LHCN-M2 (cell line): ENCODE results near the gene MOCS1. TPM values are rescaled to one million over a fixed set of nuclear protein-coding genes. Genes with fewer than 3 reads are reported as not detected.

Source experiments
- DNase-seq: peaks from one replicate; pipeline ENCODE4 v3.0.0-alpha.2; 2012; ENCODE audit warnings: low read depth
- total RNA-seq: library from RNA; depleted of rRNA; stranded (reverse); fragments of >200 nt; gene quantifications from 2 replicates; pipeline ENCODE4 v1.2.3, GENCODE V29; 2014

Gene MOCS1
- total RNA-seq, 1 experiment from 2014 or later, result 13.9 TPM

DNA sequence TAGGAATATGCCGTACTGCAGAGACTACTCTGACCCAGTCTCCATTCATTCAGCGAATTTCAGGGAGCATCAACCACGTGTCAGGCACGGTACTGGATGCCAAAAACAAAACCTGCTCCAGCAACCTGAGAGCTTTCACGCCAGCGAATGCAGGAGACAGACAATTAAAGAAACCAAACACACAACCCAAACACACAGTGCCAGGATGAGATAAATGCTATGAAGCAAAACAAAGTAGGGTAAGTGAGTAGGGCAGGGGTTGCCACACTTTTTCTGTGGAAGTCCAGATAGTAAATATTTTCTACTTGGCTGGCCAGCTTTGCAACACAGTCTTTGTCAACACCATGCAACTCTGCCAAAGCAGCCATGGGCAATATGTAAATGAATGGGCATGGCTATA is 10.0 kb downstream of the MOCS1 start:
- no peak for DNase-seq

DNA sequence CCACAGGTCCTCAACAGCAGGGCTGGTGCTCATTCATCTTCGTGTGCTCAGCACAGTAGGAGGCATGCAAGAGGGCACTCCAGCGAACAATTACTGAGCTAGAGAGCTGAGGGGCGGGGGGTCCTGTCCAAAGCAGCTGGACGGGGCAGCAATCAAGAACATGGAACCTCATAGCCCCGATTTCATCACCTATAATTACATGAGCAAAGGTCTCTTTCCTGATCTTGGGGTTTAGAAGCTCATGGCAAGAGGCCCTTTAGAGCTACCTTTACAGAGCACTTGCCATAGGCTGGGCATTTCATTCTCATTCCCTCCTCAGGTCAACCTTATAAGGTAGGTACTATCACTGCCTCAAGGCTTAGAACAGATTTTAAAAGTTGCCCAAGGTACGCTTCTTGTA is 10.4 kb downstream of the MOCS1 start:
- no peak for DNase-seq

DNA sequence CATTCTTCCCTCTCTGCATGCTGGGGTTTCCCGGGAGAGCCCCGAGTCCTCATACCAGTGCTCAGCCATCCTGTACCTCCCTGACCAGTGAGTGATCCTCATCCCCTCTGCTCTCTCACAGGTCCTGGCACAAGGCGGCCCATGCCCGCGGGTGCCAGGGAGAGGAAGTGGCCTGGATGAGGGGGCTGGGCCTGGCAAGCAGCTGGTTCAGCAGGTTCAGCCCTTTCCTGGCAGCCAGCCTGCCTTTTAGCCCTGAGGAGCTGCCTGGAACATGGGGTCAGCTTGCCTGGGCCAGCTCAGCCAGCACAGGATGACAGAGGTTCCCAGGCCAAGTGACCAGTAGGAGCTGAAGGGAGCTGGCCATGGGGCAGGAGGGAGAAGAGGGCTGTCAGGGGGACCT is 10.9 kb downstream of the MOCS1 start:
- peak; percentile 52 for DNase-seq

DNA sequence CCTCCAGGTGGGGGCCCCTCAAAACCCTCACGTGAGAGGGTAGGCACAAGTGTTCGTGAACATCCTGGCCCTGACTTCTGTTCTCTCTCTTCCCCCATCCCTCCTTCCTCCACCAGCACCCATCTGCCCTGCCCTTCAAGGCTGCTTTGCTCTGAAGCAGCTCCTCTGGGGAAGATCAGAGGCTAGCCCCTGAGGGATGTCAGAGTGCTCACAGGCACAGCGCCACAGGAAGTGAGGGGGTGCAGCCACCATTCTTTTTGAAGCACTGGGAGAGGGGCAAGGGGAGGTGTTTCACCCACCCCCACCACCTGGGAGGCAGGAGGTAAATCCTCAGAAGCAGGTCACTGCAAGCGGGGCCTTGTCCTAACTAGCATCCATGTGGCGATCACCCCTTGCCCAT is 11.4 kb downstream of the MOCS1 start:
- no peak for DNase-seq

DNA sequence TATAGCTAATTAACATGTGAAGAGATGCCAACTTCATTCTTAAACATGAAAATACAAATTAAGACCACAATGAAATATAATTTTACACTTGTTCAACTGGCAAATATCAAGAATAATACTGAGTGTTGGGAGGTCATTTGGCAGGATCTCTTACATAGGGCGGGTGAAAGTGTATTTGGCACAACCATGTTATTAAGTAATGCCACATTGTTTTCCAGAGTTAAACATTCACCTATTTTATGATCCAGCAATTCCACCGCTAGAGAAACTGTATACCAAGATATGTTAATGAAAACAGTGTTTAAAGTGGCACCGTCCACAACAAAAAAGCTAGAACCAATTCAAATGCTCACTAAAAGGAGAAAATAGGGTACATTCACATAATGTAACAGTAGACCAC is 14.1 kb downstream of the MOCS1 start:
- no peak for DNase-seq

DNA sequence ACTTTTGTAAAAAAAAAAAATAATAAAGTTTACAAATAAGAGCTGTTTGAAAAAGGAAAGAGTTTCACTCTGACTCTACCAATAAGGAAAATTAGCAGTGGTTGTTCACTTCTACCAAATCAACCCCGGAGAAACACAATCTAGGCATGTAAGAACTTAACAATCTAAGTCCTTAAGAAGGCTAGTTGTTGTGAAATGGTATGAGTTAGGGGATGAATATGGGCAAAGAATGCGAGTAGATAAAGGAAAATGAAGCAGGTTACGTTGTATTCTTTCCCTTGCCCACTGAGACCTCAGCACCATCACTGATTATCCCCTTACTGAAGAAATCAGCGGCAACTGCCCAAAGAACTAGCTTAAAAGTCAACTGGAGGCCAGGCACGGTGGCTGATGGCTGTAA is 15.4 kb downstream of the MOCS1 start:
- DNase-seq, result no peak

DNA sequence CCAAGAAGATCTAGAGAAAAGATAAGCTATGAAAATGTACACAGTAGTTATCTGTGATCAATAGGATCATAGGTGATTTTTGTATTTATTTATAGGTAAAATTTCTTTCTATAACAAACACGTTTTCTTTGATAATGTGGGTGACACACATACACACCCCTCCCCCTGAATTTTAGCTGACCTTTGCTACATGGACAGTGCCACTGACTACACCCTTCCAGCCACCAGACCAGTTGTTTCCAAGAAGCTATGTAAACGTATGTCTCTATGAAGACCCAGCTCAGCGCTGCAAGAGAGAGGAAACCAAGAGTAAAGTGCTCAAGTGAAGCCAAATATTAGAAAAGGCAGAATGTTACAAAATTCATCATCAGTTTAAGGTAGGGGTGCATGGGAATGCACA is 16.3 kb downstream of the MOCS1 start:
- DNase-seq, result no peak

DNA sequence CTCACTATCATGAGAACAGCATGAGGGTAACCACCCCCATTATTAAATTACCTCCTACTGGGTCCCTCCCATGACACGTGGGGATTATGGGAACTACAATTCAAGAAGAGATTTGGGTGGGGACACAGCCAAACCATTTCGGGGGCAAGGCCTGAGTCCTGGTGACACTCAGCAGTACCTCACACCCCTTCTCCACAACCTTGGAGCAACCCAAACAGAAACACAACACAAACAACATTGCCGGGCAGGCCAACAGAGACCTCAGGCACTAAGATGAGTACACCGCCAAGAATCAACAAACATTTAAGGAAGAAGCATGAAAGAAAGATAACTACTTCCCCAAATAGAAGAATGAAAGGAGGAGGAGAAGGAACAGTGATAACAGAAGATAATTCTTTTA is 16.9 kb downstream of the MOCS1 start:
- DNase-seq, result no peak

DNA sequence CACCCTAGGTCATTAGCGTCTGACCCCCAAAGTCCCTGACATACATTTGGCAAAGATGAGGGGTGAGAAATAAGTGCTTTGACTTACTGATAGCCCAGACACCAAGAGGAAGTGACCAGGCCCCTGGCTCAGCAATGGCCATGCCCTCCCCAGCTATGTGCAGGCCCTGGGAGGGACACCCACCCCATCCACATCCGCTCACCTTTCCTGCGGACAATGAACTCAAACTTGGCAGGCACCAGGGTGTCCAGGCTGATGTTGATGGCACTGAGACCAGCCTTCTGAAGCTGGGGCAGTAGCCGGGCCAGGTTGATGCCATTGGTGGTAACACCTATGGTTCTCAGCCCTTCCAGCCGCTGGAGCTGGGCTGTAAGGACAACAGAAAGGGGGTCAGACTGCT is 18.4 kb downstream of the MOCS1 start:
- no peak for DNase-seq

DNA sequence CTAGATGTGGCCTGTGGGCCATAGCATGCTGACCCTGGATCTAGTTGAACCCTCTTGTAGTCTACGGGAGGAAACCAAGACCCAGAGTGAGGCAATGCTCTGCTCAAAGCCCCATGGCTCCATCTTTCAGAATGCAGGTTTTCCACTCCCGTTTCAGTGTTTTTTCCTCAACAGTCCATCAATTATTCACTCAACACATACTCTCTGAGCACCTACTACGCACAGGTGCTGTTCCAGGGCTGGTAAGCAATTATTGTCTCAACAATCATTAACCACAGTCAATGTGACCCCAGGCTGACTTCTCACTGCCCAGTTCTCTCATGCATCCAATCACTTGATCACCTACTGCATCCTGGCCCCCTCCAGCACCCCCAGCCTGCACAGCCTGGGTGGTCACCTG is 20.0 kb downstream of the MOCS1 start:
- no peak for DNase-seq

DNA sequence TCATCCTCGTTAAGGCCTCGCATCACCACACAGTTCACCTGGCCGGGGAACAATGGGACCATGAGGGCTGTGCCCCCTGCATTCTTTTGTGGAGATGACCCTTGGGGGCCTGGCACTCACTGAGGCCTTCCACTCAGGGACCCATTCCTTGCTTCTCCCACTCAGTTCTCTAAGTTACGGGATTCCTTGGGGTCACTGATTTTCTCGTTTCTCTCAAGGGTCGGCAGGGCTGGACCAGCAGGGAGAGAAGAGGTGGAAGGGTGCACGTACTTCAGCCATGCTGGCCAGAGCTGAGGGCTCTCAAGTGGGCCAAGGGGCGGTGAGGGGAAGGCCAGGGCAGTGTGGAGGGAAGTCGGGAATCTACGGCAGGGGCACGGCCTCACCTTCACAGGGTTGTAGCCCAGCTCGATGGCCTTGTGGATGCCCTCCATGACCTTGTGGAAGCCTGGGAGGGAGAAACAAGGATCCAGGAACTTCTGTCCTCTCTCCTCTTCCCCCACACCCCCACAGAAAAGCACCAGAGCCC is 20.8 kb downstream of the MOCS1 start:
- DNase-seq, result no peak

DNA sequence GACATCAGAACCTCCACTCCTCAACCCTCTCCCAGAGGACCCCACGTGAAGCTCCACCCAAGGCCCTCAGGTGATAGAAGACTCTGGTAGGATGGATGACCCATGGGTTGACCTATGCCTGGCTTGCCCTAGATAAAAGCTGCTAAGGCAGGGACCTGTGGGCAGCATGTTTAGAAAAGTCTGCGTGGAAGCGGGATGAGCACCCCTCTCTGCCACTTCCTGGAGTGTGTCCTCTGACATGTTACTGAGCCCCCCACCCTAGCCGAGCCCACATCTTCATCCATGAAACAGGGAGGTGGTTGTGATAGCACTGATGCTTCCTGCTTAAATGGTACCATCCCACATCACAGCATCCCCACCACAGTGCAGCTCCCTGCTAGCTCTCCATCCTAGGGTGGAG is 21.8 kb downstream of the MOCS1 start:
- DNase-seq, result no peak

DNA sequence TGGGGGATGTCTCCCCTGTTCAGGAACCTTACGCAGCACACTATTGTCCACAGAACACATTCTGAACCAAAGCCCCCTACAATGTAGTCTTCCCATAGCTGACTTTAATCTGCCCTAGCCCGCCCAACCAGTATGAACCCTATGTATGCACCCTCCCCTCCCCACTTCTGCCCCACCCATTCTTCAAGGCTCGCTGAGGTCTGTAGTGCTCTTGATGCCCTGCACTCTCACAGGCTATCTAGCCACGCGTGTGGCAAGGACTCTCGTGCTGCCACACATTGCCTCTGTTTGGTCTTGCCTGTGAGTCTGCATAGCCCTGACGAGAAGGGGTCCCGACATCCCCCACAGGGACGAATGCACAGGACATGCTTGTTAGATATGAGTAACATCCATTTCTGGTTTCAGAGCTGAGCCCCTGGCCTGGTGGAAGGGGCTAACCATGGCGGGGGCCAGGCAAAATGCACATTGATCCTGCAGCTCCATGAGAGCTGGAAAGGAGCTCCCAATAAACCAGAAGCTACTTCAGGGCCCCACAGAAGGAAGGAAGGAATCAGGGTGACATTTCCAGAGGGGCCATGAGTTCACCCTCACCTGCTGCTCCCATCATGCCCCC is 22.6 kb downstream of the MOCS1 start:
- DNase-seq, result no peak

DNA sequence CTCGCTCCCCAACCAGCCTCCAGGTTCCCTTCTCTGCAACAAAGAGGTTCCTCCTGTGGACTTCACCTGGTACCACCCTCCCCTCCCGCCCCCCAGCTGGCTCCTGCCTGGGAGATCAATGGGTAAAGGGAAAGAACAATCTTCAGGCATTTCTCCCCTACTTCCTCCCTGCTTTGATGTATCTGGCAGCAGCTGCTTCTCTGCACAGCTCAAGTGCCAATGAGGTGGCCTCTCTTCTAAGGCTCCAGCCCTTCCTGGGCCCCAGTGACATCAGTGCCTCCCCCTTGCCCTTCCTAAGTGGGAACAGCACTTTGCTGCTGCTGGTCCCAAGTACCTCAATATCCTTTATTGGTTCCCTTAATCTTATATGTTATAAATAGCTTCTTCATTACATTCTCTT is 23.5 kb downstream of the MOCS1 start:
- DNase-seq, result no peak

DNA sequence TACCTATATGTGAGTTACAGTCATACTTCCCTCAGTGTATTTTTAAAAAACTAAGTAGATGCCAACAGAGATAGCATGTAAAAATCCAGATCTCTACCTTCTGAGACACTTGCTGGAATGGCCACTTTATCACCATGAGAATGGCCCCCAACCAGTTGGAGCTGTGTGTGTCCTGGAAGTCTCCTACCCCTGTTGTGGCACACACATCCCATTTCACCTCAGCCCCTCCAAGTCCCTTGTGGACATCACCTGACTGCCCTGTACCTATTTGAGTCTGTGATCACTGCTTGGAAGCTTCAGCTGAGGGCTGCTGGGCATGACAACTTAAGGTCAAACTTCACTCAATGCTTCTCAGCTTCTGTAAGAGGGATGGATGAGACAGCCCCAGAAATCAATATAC is 24.1 kb downstream of the MOCS1 start:
- no peak for DNase-seq

DNA sequence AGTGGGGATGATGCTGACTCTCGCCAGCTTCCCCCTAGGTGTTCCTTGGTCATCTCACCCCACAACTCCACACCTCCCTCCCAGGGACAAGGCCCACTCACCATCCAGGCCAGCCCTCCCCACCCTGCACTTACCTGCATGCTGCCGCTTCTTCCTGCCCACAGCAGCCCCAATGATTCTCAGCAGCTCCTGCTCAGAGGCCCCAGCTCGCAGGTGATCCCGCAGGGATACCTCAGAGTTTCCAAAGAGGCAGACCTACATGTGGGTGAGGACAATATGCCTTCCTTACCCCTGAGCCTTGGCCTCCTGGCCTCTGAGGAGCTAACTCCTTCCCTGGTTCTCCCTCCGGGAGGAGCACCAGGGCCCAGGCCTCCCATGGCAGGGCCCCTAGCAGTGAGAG is 24.6 kb downstream of the MOCS1 start:
- no peak for DNase-seq

DNA sequence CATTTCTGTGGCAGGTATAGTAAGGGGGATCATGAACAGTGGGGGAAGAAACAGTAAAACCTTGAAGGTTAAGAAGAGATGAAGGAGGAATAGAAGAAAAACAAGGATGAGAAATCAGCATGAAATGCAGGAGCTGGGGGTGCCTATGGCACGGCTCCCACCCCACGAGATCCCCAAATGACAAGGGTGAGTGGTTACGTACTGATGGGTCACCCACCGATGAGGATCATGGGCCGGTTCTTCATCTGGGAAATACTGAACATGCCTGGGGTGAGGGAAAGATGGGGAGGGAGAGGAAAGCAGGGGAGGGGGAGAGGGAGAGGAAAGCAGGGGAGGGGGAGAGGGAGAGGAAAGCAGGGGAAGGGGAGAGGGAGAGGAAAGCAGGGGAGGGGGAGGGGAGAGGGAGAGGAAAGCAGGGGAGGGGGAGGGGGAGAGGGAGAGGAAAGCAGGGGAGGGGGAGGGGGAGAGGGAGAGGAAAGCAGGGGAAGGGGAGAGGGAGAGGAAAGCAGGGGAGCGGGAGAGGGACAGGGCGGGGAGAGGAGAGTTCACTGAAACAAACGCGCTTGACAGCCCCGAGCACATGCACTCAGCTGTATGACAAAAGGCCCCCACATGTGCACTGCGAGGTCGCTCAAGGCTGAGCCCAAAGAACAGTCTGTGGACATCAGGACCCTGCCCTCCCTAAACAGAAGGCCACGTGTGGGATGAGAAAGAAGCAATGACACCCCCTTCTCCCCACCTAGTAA is 25.3 kb downstream of the MOCS1 start:
- no peak for DNase-seq

DNA sequence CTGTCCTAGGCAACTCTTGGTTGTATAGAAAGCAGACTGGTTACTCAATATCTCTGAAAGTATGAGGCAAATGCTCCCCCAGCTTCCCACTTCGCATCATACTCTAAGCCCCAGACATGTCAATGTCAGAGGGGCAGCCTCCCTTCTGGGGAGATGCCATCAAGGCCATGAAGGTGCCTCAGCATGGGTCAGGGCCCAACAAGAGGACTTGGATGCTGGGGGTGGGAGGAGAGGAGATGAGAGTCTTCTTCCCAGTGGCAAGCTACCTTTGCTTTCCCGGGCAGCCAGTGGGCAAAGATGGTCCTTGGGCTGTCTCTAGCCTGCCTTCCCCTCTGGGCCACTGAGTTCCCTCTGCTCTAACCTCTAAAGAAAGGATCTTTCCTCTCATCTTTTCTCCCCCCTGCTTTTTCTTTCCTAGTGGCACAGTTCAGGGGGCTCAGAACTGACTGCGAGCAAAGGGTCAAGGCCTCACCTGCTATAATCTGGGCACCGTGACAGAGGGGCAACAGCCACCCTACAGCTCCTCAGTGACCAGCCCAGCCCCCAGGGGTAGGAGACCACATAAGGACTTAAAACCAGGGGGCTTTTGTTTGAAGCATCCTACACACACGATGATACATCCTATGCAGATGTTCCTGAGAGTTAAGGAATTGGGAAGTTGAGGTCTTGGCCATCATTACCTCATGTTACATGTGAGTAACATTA is 26.2 kb downstream of the MOCS1 start:
- DNase-seq, result no peak

DNA sequence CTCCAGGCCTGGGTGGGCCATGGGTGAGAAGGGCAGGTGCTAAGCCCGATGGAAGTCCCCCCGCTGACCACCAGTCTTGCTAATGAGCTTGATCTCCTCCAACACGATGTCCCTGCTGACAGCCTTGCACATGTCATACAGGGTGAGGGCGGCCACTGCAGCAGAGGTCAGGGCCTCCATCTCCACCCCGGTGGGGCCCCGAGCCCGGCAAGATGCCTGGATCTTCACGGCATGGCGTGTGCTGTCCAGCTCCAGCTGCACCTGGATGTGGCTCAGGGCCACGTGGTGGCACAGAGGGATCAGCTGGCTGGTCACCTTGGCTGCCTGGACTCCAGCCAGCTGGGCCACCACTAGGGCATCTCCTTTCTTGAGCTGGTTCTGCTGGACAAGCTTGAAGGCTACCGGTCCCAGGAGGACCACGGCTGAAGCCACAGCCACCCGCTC is 27.9 kb downstream of the MOCS1 start:
- DNase-seq, result no peak

DNA sequence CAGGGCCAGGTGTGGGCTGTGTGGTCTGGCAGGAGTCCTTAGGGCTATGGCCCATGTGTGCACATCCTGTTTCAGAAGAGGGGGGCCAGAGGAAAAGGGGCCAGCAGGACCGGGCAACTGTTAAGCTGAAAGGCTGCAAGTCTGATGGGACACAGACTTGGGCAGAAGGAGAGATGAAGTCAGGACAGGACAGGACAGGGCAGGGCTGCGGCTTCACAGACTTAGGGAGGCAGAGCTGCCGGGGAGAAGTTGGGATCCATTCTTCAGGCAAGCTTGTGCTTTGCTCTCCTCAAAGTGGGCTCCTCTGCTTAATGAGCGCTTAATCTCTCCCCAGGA is 28.7 kb downstream of the MOCS1 start:
- no peak for DNase-seq

DNA sequence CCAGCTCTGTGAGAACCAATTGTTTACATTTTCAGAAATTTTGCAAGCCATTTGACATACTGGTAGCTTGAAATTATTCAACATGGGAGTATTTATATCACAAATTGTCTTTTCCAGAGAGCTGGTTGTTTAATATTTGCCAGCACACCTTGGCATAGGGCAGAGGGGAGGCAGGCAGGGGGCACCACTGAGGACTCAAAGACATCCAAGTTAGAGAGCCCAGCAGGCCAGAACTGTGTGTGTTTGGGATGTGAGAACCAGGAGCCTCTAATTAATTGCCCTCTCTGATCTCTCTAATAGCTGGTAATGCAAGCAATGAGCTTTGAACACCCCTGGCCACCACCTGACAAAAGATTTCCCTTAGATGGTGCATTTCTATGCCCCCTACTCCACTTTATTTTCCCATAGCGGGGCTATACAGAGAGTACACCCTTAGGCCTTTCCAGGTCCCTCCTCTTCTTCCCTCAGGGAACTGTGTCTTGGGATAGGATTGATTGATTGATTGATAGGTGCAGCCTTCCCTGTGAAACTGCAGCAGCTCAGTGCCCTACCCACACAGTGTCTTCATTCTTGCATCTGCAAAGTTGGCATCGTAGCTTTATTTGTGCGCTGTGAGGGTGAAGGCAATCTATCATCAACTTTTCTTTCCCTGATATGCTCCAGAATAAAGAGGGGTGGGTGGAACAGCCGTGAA is 29.2 kb downstream of the MOCS1 start:
- no peak for DNase-seq

DNA sequence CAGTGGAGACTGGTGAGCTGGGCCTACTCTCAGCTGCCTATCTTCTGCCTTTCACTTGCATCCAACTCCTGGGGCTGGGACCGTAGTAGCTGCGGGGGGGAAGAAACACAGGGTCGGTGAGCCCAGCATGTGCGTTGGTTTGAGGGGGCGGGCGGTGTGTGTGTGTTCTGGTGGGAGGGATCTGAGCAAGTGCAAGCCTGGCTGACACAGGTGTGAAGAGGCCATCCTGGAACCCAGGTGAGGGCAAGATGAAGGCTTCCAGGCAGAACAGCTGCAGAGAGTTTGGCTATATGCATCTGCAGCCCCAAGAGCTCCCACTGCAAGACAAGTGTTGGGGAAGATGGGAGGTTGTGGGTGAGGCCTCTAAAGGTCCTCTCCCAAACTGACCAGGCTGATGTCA is 30.6 kb downstream of the MOCS1 start:
- no peak for DNase-seq
